NCI-H2107 treated with DMSO at 0.1 percent for 48 hours (cell line): ENCODE measurements around the gene TMTC1.
"Not testable (repeated sequence)": the region's sequence is repeated elsewhere in the genome, so short reads cannot be mapped to it uniquely, and the experiment has no call there.

Experiments used
- DNase-seq: peaks from one replicate; lab custom pipeline; 2025; ENCODE audit not compliant: unreplicated experiment; lab: John Stamatoyannopoulos, UW

The TMTC1 gene

GRCh38 chr12:29674463-29674862 is 109.3 kb downstream of the TMTC1 start:
- no peak for DNase-seq

- DNase-seq, result no peak
These were observed 110.4 kb downstream of the TMTC1 start for GRCh38 chr12:29673346-29673745.

- no peak for DNase-seq
These were observed 111.2 kb downstream of the TMTC1 start for GRCh38 chr12:29672580-29672979.

- no peak for DNase-seq
These were observed 112.0 kb downstream of the TMTC1 start for GRCh38 chr12:29671742-29672141.

GRCh38 chr12:29667011-29667410 is 116.7 kb downstream of the TMTC1 start:
- DNase-seq, result no peak

- no peak for DNase-seq
These were observed 118.6 kb downstream of the TMTC1 start for GRCh38 chr12:29665107-29665506.

GRCh38 chr12:29662734-29663323 is 120.9 kb downstream of the TMTC1 start:
- no peak for DNase-seq

GRCh38 chr12:29660847-29661246 is 122.9 kb downstream of the TMTC1 start:
- DNase-seq, result no peak

GRCh38 chr12:29656762-29657538 is 126.8 kb downstream of the TMTC1 start:
- DNase-seq, result no peak

- no peak for DNase-seq
These were observed 127.9 kb downstream of the TMTC1 start for GRCh38 chr12:29655861-29656260.

GRCh38 chr12:29653286-29653685 is 130.5 kb downstream of the TMTC1 start:
- DNase-seq, result no peak

- DNase-seq, result no peak
These were observed 133.4 kb downstream of the TMTC1 start for GRCh38 chr12:29650371-29650770.

- no peak for DNase-seq
These were observed 134.0 kb downstream of the TMTC1 start for GRCh38 chr12:29649722-29650121.

- DNase-seq, result no peak
These were observed 139.1 kb downstream of the TMTC1 start for GRCh38 chr12:29644536-29645162.

- no peak for DNase-seq
These were observed 143.0 kb downstream of the TMTC1 start for GRCh38 chr12:29640589-29641345.

GRCh38 chr12:29639893-29640495 is 143.7 kb downstream of the TMTC1 start:
- DNase-seq, result no peak

- DNase-seq, result no peak
These were observed 145.2 kb downstream of the TMTC1 start for GRCh38 chr12:29638528-29638927.

GRCh38 chr12:29634057-29634456 is 149.7 kb downstream of the TMTC1 start:
- no peak for DNase-seq

GRCh38 chr12:29630164-29630563 is 153.6 kb downstream of the TMTC1 start:
- DNase-seq, result not testable (repeated sequence)

- no peak for DNase-seq
These were observed 156.5 kb downstream of the TMTC1 start for GRCh38 chr12:29627221-29627620.

GRCh38 chr12:29625359-29625953 is 158.3 kb downstream of the TMTC1 start:
- DNase-seq, result no peak
